ENCODE measurements around the gene SRGAP2C.

DNA sequence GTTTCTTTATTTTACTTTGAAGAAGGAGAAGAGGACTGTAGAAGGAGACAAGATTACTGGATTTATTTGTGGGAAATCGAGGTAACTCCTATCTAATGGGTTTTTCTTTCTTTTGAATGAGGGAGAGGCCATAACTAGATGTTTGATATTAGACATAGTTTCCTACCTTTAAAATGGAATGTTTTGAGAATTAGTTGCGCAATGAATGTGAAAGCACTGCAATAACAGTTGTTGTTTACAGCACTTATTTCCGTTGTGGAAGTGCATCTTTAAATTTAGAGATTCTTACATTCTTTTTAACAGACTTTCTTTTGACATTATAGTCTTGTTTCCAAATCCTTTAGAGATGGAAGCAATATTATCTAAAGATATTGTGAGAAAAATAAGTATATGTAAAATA, 229.0 kb downstream of the SRGAP2C start:
- TF ChIP-seq, protein P1, sequence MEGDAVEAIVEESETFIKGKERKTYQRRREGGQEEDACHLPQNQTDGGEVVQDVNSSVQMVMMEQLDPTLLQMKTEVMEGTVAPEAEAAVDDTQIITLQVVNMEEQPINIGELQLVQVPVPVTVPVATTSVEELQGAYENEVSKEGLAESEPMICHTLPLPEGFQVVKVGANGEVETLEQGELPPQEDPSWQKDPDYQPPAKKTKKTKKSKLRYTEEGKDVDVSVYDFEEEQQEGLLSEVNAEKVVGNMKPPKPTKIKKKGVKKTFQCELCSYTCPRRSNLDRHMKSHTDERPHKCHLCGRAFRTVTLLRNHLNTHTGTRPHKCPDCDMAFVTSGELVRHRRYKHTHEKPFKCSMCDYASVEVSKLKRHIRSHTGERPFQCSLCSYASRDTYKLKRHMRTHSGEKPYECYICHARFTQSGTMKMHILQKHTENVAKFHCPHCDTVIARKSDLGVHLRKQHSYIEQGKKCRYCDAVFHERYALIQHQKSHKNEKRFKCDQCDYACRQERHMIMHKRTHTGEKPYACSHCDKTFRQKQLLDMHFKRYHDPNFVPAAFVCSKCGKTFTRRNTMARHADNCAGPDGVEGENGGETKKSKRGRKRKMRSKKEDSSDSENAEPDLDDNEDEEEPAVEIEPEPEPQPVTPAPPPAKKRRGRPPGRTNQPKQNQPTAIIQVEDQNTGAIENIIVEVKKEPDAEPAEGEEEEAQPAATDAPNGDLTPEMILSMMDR (optimal IDR thresholded peaks at IDR 0.05 in 1 of 3, IDR thresholded peaks at IDR 0.05 in 1 of 3, conservative IDR thresholded peaks at IDR 0.05 in 1 of 3; ENCODE audit: extremely low read depth in 1 of 3, insufficient read depth in 2 of 3, low read length in 3 of 3) = no peak
- TF ChIP-seq EZH2 (IDR thresholded peaks at IDR 0.05; ENCODE audit: low read length) = no peak
